Adipocyte (in vitro differentiated cells): ENCODE data around the gene NT5C1B.

Source experiments
- DNase-seq: peaks from one replicate; pipeline ENCODE4 v3.0.0-alpha.2; 2015; ENCODE audit warnings: low read depth
- H3K27me3 ChIP-seq: replicated peaks from 2 replicates; pipeline ENCODE4 v1.7.0; 2013; ENCODE audit warnings: mild to moderate bottlenecking, low read length, moderate library complexity; ENCODE audit not compliant: control insufficient read depth, insufficient read depth
- H3K36me3 ChIP-seq: 2 replicates; pipeline ENCODE4 v1.7.0; 2013; ENCODE audit warnings: low read length, mild to moderate bottlenecking, moderate library complexity; ENCODE audit not compliant: control insufficient read depth, insufficient read depth, severe bottlenecking
- H3K4me1 ChIP-seq: 2 replicates; pipeline ENCODE4 v1.7.0; 2013; ENCODE audit warnings: mild to moderate bottlenecking, low read length, moderate library complexity; ENCODE audit not compliant: control insufficient read depth, insufficient read depth
- H3K4me3 ChIP-seq: 2 replicates; pipeline ENCODE4 v1.7.0; 2013; ENCODE audit warnings: mild to moderate bottlenecking, low read length, moderate library complexity
- H3K9ac ChIP-seq: 2 replicates; pipeline ENCODE4 v1.7.0; 2013; ENCODE audit warnings: mild to moderate bottlenecking, low read length, moderate library complexity
- H3K9me3 ChIP-seq: 2 replicates; pipeline ENCODE4 v1.7.0; 2013; ENCODE audit warnings: mild to moderate bottlenecking, low read length, moderate library complexity; ENCODE audit not compliant: control insufficient read depth

The NT5C1B gene

DNA sequence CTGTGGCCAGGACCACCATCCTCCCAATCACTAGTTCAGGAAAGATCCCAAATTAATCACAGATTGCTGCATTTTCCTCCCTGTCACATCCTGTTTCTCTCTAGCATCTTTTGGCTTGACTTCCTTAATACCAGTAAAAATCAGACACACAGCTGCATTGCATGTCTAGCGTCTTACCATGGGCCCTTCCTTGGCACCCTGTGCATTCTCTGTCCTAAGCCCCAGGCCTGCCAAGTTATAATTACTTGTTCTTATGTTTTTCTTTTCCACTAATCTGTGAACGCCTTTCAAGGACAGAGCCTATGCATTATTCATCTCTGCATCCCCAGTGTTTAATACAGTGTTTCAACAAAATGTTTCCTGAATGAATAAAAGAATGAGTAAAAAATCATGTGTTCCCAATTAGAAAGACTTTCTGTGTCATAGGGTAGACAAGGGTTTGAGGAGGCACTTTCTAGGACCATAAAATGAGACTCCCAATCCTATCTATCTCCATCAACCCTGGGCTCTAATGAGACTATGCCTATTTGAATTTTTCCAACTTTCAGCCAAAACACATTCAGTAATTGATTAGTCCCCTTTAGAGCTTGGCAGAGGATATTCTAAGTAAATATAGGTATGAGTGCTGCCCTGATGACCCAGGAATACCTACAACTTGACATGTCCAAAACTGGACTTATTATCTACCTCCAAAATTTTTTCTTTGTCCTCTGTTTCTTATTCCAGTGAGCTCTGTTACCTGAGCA, 10.3 kb upstream of the NT5C1B start:
- peaks cover 28% of the 10 kb centered on the region for H3K4me1 ChIP-seq
- H3K36me3 ChIP-seq: no peaks in the 10 kb centered on the region
- peaks cover 4% of the 10 kb centered on the region for H3K9me3 ChIP-seq
- H3K27me3 ChIP-seq: no peaks in the 10 kb centered on the region
- peak overlapping the region; percentile 65 for H3K9ac ChIP-seq
- H3K4me3 ChIP-seq: peak overlapping the region; percentile 42
- peak; percentile 75 for DNase-seq

DNA sequence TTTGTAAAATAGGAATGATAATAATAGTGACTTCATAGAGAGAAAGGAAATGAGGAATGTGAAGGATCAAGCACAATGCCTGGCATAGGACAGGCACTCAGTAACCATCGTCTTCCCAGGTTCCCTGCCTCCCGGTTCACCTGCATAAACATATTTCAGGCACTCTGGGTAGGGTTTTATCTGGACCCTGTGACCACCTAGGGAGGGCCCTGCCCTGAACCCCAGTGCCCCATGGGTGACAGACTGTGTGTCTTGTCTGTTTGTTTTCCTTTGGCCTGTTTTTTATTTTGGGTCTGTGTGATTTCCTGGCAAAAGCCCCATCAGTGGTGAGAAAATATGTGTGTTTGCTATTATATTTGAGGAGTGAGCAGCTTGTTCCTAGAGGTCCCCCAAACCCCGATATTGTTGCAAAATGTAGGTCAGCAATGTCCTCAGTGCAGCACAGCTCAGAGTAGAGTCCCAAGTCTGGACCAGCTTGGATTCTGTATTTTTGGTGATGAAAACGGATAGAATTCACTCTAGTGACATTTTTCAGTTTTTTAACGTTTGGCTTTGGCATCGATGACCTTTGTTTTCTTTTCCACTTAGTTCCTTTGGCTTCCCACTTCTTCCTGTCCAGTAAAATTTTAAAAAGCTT, 9.6 kb upstream of the NT5C1B start:
- Histone ChIP-seq H3K4me3 (peak overlapping the region; percentile 42), H3K9ac (peak overlapping the region; percentile 65), H3K27me3 (no peaks in the 10 kb centered on the region), H3K36me3 (no peaks in the 10 kb centered on the region), H3K4me1 (peaks cover 26% of the 10 kb centered on the region), H3K9me3 (peaks cover 4% of the 10 kb centered on the region)
- no peak for DNase-seq

DNA sequence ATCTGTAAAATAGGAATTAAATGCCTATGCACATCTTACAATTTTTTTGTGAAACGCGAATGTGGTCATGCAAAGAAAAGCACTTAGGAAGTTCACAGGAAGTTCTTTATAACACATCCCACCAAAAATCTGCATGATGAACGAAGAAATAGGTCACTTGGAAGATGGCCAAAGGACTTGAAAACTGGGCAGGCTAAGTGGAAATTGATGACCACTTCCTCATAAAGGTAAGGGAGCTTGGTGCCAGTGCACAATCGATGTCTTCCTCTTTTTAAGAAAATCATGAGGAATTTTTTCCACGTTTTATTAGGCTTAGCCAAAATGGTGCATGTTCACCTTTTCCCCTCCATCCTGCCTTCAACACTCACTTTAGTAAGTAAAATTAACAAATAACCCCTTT, 8.2 kb upstream of the NT5C1B start:
- Histone ChIP-seq H3K9me3 (peaks cover 4% of the 10 kb centered on the region), H3K36me3 (no peaks in the 10 kb centered on the region), H3K27me3 (no peaks in the 10 kb centered on the region), H3K4me1 (peaks cover 22% of the 10 kb centered on the region), H3K9ac (no peak overlapping the region), H3K4me3 (no peak overlapping the region)
- no peak for DNase-seq

DNA sequence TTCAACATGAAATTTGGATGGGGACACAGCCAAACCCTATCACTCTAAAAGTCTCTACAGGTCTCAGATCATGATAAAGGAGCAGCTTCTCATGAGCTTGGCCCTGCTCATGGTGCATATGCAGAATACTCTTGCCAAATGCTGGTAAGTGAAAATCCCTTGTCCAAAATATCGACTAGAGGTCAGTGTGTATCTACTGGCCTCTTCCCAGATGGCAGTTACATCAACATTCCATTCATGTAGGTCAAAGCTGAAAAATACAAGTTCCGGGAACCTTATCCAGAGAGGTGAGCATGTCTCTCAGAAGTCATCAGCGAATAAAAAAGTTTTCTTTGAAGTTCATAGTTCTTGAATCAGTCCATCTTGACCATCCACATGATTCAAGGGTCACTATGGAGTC, 7.6 kb upstream of the NT5C1B start:
- Histone ChIP-seq H3K4me1 (peaks cover 22% of the 10 kb centered on the region), H3K4me3 (no peak overlapping the region), H3K9me3 (peaks cover 4% of the 10 kb centered on the region), H3K36me3 (no peaks in the 10 kb centered on the region), H3K9ac (no peak overlapping the region), H3K27me3 (no peaks in the 10 kb centered on the region)
- DNase-seq: no peak

DNA sequence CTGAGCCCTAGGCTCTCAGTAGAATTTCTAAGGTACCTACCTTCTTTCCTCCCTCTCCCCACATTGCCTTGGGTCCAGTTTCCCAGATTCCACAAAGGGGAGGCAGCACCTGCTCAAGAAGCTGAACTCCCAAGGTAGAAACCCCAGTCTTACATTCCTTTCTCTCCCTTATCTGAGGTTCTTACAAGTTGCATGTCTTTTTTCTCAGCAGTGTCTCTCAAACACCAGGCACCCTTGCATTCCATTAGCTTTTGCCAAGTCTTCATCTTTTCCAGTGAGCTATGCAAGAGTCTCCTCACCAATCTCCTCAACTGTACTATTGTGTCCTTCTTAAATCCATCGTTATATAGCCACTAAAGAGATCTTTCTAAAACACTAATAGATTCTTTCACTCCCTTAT, 4.1 kb upstream of the NT5C1B start:
- peaks cover 4% of the 10 kb centered on the region for H3K9me3 ChIP-seq
- H3K4me1 ChIP-seq: peaks cover 8% of the 10 kb centered on the region
- no peak overlapping the region for H3K4me3 ChIP-seq
- H3K9ac ChIP-seq: no peak overlapping the region
- no peak for DNase-seq
- no peaks in the 10 kb centered on the region for H3K27me3 ChIP-seq
- no peaks in the 10 kb centered on the region for H3K36me3 ChIP-seq

DNA sequence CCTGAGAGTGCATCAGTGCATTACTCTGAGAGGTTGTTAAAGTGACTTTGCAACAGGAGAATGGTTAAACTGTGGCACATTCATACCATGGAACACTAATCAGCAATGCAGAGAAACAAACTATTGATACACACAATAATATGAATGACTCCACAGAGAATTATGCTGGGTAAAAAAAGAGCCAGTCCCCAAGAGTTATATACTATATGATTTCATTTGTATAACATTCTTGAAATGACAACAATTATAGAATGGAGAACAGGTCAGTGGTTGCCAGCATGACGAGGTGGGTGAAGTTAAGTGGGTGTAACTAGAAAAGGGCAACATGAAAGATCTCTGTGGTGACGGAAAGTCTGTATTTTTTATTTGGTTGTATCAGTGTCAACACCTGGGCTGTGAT, 3.0 kb upstream of the NT5C1B start:
- H3K9me3 ChIP-seq: peaks cover 4% of the 10 kb centered on the region
- H3K9ac ChIP-seq: no peak overlapping the region
- H3K36me3 ChIP-seq: no peaks in the 10 kb centered on the region
- no peak overlapping the region for H3K4me3 ChIP-seq
- no peaks in the 10 kb centered on the region for H3K27me3 ChIP-seq
- peaks cover 6% of the 10 kb centered on the region for H3K4me1 ChIP-seq
- peak; percentile 30 for DNase-seq

DNA sequence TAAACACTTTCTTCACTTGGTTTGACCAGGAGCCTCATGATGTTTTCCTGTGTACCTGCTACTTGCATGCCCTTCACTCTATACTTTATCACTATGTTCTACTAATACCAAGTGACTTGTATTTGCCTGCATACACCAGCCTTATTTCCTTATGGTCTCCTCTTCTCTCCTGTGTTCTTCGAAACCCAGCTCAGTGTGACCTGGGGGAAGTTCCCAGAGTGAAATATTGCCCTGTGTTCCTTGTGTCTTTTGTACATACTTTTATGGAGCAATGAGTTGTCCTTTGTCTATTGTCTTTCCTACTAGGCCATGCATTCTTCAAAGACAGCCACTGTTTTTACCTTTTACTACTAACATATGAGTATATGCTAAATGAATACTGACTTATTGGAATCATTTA, 567 bp downstream of the NT5C1B start:
- Histone ChIP-seq H3K9me3 (no peaks in the 10 kb centered on the region), H3K9ac (no peak overlapping the region), H3K27me3 (no peaks in the 10 kb centered on the region), H3K36me3 (no peaks in the 10 kb centered on the region), H3K4me3 (no peak overlapping the region), H3K4me1 (peaks cover 6% of the 10 kb centered on the region)
- DNase-seq: no peak

DNA sequence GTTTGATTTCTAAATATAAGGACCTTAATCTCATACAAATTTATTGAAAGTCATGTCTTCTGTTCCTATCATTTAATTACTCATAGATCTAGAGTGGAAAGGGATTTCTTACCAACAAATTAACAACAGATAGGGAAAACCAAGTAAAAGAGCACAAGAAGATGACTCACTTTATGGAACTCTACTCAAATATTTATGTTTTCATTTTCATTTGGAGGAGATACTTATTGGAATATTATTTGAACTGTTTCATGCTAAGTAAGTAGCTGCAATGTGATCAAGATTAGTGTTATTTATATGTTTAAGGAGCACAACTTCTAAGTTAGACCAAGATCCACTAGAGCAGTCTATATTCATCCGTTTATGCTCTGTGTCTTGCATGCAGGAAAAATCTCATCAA, 1.3 kb downstream of the NT5C1B start:
- no peak overlapping the region for H3K4me3 ChIP-seq
- DNase-seq: no peak
- H3K4me1 ChIP-seq: peaks cover 6% of the 10 kb centered on the region
- no peak overlapping the region for H3K9ac ChIP-seq
- no peaks in the 10 kb centered on the region for H3K36me3 ChIP-seq
- H3K27me3 ChIP-seq: no peaks in the 10 kb centered on the region
- H3K9me3 ChIP-seq: no peaks in the 10 kb centered on the region

DNA sequence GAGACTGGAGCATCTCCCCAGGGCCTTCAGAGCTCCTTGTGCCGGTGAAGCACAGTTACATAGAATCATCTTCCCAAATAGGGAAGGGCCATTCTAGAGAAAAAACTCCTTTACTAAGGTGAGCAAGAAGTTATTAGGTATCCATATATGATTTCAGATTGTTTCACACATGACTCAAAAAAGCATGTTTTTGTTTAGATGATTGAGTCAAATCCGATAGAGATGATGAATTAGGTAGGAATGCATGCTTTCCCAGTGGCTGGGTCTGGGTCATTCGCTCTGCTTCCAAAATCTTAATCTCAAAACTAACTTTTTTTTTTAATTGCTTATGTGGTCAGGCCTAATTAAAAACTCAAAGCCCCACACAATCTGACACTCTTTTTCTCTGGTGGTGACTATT, 3.8 kb downstream of the NT5C1B start:
- Histone ChIP-seq H3K4me1 (peaks cover 6% of the 10 kb centered on the region), H3K9ac (no peak overlapping the region), H3K4me3 (no peak overlapping the region), H3K36me3 (no peaks in the 10 kb centered on the region), H3K27me3 (no peaks in the 10 kb centered on the region), H3K9me3 (no peaks in the 10 kb centered on the region)
- DNase-seq: peak; percentile 38

DNA sequence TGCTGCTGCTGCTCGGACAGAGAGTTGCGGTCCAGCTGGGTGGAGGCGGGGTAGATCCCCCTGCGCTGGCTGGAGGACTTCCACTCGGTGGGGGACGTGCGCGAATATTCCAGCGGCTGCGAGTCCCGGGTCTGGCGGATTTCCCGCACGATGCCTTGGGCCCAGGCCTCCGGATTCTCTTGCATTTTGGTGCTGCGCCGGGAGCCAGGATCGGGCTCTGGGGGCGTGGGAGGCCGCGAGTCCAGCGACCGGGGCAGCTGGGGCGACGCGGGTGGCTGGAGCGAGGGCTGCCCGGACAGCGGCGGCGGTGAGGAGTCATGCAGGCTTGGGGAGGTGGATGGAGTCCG, 4.8 kb downstream of the NT5C1B start:
- Histone ChIP-seq H3K4me3 (no peak overlapping the region), H3K4me1 (peaks cover 6% of the 10 kb centered on the region), H3K36me3 (no peaks in the 10 kb centered on the region), H3K9ac (no peak overlapping the region), H3K27me3 (no peaks in the 10 kb centered on the region), H3K9me3 (no peaks in the 10 kb centered on the region)
- DNase-seq: no peak

DNA sequence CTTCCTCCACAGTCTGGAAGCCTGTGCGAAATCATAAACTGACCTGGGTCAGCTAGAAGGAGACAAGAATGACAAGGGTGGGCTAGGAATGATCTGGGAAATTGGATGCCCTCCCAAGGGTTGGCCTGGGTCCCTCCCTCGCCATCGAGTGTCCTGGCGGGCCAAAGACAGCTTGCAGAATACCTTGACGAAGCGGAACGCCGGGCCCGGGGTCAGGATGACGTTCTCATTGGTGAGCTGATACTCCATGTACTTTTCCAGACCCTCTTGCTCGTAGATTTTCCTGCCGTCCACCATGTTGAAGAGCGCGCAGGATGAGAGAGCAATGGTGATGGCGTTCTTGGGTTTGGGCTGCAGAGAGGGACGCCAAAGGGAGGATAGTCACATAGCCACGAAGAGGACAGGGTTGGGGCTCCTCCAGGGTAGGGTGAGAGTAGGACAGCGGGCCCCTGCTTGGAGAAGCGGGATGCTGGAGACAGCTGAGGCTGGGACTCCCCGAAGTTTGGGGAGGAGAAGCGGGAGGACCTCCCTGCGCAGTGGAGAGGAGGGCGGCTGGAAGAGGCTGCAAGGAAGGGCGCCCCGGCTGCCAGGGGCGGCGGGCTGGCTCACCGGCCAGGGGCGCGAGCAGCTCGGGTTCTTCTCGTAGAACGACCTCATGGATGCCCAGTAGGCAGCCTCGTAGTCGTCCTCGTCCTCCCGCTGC, 5.3 kb downstream of the NT5C1B start:
- DNase-seq: no peak
- Histone ChIP-seq H3K9me3 (peaks cover 4% of the 10 kb centered on the region), H3K4me3 (no peak overlapping the region), H3K36me3 (no peaks in the 10 kb centered on the region), H3K4me1 (peaks cover 6% of the 10 kb centered on the region), H3K9ac (no peak overlapping the region), H3K27me3 (no peaks in the 10 kb centered on the region)
